Islet of Langerhans (tissue), 1 donor: Measurements from ENCODE around the gene PGAP1.

Source experiments
- FAIRE-seq: peaks from one replicate; lab custom pipeline; 2011; peaks lifted over from hg19 to GRCh38; lab: Jason Lieb, UNC

PGAP1 gene

DNA sequence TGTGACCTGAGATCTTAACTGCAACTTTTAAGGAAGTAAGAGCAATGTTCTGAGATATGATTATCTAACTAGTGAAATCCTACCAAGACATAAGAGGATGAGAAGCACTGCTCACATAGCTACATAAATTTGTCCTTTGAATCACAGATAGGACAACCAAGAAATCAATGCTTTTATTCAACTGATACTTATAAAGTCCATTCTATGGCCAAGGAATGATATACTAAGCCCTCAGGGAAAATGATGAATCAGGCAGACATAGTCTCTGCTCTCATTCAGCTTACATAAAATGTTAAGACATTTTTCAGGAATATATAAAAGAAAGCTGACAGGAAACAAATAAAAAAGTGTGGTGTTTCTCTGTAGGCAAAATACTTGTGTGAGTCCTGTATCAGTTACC is 39.1 kb downstream of the PGAP1 start:
- FAIRE-seq = no peak

DNA sequence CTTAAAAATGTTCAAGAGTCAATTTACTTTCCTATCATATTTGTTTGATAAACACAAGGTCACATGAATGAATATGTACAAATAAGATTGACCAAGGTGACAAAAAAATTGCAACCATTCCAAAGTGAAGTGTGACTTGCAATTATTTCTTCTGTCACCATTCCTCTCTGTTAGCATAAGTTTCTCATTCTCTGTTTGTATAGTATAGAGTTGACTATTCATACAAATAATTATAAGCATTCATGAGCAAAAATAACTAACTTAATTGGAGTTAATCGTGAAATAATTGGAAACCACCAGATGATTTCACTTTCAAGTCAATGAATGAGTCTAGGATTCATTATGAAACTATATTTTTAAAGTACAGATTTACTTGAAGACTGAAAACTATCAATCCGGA is 42.1 kb downstream of the PGAP1 start:
- FAIRE-seq = peak; percentile 24

DNA sequence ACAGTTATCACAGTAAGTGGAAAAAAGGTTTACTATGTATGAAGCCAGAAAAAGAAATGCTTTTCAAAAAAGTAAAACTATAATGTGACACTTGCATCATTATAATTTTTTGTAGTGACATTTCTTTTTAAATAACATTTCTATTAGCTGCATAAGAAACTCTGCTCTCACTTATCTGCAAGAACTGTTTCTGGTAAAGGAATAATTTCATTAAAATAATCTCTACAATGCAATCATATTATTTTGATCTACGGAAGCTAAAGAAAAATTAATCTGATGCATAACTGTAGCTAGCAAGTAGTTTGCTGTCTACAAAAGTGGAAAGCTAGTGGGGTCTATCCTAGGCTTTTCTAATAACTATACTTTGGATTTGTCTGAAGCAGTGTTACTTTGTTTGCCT is 50.1 kb downstream of the PGAP1 start:
- peak; percentile 41 for FAIRE-seq

DNA sequence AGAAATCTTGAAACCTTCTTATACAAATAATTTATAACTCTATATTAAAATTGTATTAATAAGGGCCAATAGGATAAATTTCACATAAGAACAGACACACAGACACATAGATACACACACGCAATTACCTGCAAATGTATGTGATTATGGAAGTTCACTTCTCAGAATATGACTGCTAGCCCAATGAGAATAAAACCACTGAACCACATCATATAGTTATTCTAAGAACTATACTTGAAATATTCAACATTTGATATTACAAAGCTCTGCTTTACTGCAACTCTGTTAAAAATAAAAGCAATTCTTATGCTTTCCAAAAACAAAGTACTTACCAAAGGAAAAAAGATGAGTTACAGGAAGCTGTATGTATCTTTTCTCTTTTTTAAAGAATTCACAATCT is 51.1 kb downstream of the PGAP1 start:
- FAIRE-seq = peak; percentile 60

DNA sequence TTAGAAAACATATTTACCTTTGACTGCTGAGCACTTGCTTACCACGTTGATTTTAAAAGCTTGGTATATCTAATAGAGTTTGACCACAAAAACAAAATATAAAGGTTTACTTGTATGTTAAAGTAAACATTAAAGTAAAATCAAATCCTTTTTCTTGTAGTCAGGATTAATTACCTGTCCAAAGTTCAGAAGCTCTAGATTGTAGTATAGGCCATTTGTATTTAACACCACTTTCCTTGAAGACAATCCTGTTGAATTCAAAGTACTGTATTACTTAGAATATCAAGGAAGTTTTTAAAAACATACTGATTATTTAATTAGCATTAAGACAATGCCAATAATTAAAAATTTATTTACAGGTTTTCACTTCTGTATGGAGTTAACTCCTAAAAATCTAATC is 53.0 kb downstream of the PGAP1 start:
- no peak for FAIRE-seq

DNA sequence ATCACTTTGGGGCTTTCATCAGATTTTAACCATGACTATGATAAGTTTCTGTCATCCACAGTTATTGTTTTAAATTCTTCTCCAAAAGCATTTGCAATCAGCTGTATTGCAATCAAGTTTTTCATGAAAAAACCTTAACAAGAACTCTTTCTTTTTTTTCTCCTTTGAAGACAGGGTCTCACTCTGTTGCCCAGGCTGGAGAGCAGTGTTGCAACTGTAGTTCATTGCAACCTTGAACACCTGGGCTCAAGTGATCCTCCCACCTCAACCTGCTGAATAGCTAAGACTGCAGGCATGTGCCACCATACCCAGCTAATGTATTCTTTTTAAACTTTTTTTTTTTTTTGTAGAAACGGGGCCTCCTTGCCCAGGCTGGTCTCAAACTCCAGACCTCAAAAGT is 71.9 kb downstream of the PGAP1 start:
- no peak for FAIRE-seq

DNA sequence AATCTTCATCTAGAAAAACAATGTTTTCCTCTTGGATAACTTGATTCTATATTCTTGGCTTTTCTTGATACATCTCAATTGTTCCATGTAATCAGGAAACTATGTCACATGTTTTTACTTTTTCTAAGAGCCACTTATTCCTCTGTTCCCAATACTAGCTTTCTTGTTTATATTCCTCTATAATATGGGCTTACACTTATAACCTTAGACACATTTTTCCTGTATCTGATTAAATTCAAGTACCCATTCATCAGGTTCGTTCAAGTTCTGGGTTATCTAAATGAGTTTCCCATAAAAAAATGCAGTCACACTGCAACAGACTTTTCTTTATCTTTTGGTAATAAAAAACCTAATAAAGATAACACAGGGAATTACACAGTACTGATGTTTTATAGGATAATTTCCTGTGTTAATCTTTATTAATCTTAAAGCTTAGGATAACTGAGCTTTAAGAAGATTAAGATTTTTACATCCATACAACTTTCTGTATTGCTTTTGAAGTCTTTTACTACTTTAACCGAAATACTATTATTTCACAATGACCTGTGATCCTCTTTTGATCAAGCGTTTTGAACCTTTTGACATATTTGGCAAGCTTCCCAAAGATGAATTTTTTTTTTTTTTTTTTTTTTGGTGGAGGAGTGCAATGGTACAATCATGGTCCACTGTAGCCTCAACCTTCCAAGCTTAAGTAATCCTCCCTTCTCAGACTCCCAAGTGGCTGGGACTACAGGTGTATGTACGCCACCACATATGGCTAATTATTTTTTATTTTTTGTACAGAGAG is 73.0 kb downstream of the PGAP1 start:
- no peak for FAIRE-seq

DNA sequence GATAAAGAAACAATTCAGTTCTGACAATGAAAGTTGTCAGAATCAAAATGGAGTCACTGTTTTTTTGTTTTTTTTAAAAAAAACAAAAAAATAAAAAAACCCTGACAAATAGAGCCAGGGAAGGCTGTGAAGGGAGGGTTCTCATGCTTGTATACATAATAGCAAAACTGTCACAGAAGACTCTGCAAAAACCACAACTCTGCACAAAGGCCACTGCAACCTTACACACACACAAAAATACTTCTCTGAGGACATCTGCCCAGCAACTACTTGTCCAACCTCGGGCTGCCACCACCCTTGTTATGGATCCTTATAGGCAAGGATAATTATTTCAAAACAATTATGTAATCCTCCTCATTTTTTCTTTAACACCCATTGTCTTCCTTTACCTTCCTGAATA is 75.4 kb downstream of the PGAP1 start:
- FAIRE-seq = no peak

DNA sequence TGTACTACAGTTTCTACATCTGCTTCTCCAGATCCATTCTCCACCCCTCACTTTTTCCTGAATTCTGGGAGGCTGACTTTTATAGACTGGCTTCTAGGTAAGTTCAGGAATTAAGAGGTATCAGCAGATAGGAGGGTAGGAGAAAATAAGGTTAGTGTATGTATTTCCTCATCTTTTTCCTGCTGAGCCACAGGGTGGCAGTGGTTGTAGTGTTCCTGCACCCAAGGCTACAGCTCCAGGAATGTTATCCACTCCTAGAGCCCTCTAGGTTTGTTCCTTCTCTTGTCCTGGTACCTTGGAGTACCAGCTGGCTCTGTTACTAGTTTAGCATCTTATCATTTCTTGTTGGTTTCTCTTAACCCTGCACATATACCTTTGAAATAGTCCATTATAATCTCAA is 76.6 kb downstream of the PGAP1 start:
- FAIRE-seq = no peak

DNA sequence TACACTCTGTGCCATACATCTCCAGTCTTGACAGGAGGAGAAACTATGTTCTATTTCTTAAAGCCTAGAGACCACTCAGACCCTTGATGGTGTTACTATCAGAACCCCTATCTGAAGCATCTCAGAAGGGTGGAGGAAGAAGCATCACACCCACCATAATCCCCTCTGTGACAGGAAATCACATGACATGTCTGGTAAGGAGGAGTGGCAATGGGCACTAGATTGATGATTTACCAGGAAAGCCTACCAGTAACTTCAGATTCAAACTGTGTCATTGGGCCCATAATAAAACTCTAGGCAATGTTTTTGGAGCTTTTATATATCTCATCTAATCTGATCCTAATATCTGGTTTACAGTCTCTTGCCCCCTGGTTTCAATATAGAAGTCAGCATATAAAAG is 80.2 kb downstream of the PGAP1 start:
- FAIRE-seq = no peak

DNA sequence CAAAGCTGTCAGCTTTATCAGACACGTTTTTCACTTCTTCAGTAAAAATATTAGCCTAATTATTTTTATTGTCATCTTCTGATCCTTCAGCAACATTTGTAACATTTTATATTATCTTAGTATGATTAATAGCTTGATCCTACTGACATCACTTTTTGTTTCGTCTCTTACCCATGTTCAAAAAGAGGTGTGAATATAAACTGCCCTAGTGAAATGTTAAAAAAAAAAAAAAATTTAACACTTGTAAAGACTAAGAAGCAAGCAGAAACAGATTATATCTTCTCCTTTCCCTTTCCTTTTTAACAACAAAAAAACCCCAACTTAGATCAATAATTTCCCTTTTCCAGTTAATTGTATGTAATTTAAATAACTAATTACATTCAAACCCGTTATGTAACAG is 81.1 kb downstream of the PGAP1 start:
- FAIRE-seq = no peak

DNA sequence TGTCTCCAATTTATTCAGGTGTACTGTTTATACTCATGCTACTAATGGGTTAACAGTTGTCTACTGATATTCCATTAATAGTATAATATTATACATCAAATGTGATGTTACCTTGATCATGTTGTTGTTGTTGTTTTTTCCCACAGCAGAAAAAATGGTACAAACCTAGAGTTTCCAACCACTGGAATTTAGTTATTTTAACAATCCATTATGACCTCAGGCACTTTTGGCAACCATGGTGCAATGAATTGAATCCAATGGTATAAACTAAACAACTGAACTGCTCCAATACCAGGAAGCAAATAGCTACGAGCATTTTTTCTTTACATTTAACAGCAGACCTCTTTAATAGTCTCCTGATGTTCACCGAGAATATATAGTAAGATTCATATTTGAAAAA is 86.3 kb downstream of the PGAP1 start:
- FAIRE-seq = no peak

DNA sequence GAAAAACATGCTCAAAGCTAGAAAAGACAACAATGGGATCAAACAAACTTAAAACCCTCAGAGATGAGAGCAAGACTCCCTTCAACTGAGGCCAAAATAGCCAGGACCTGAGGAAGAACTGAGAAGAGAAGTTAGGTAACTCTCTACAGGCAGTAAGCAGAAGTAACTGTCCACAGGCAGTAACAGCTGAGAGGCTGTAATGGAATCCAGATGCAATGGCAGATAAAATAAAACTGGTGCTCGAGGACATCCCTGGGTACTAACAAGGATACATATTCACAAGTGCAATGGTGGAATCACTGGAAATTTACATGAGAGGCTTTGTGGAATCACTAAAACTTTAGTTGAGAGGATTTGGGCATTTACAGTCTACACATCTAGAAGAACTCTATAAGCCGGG is 86.9 kb downstream of the PGAP1 start:
- no peak for FAIRE-seq

DNA sequence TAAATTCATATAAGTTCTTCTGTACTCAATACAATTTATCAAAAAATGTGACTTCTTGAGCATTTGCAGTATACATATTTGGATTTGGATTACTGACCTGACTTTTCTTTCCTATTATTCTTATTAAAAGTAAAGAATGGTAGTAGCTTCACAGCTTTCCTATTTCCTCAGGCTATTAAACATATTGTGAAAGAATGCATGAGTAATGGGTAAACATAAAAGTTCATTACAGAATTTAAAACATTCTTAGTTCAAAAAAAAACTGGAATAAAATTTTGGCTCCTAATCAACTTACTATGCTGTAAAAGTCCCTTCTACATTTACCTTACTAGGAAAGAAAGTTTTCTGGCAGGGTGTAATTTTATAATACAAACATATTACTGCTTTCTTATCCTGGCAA is 90.1 kb downstream of the PGAP1 start:
- peak; percentile 81 for FAIRE-seq

DNA sequence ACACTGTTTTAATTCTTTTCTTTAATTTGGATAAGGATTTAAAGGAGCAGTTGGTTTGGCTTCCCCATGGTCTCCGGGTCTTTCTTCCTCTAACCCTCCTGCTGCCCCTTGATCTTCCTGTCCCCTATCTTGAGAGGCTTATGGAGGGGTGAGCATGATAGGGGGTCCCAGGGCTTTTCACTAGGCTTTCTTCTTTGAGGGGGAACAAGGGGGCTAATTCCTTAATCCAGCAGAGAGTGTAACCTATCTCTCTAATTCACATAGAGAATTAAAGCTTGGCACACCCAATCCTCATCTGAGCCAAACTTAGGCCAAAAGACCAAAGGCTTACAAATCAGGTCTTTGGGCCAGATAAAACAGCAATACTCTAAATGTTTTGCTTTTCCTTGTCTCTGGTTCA is 95.8 kb downstream of the PGAP1 start:
- FAIRE-seq = no peak

DNA sequence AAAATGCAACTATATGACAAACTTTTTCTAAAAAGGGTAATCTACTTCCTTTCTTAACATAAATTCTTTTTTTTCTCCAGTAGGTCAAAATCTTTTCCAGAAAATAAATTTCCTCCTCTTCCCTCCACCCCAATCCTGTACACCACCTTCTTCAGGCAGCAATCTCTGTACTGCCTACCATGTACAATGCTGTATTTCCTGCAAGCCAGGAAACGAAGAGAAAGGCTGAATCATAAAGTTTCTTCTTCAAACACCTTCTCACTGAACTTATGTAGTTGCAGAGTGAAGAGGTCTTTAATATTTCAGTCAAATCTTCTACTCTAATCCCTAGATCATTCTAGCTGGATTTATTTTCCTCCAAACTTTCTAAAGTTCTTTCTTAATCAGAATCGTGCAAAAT is 99.2 kb downstream of the PGAP1 start:
- FAIRE-seq = no peak

DNA sequence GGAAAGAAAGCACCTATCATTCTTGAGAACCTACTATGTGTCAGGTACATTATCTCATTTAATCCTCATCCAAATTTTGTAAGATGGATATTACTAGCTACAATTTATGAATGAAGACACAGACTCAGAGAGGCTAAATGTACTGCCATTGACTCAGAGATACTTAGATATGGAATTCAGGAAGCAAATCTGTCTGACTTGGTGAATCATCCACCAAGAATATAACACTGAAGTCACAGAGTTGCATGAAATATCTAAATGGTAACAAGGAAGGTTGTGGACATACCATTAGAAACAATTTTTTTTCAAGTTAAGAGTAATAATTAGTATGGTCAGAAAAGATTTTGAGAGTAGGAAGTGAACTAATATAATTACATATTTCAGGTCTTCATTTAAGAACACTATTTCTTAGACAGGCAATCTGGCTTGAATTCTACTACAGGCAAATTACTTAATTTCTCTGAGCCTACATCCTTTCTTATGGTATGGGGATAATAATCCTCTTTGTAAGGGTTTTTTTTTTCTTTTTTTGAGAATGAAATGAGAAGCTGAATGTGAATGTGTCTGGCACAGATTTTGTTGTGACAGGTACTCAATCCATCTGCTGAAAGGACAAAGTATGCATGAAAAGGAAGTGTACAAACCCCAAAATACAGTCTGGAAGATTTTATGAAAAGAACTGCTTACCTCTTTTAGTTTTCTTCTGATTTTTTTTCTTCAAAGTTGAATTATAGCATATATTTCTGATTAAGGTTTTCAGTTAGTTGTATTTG is 102.6 kb downstream of the PGAP1 start:
- no peak for FAIRE-seq

DNA sequence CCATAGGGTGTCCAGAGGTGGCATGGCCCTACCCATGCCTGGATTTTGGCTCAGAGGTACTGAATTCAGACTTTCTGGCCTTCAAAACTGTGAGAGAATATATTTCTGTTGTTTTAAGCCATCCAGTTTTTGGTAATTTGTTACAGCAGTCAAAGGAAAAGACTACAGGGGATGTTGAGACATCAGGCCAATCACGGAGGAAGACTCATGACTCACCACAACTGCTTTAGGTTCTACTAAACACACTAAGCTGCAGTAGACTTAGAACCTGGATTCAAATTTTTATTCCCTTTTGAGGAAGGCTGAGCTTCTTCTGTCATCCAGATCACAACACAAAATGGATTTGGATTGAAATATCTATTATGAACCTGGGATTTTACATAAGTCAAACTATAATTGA is 105.3 kb downstream of the PGAP1 start:
- no peak for FAIRE-seq

DNA sequence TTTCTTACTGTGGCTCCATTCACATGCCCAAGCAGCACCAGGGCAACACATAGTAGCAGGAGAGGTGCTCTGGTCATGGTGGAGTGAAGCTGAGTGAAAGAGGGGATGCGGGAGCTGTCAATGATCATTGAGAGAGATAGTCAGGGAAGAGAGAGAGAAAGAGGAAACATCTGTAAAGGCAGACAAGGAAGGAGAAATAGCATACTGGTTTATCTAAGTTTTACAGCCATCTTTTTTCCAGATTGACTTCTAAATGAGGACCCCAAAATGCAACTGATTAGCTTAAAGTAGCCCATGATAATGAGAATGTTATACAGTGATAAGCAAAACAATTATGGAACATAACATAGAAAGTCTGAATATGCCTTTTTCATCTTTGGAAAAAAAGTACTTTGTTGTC is 117.2 kb downstream of the PGAP1 start, which contains the start of gene C2orf66:
Gene C2orf66 (minus strand): TSS at position 96 of the 400 bp plus-strand sequence. CDS start 19 bp downstream, at position 77.
- no peak for FAIRE-seq

DNA sequence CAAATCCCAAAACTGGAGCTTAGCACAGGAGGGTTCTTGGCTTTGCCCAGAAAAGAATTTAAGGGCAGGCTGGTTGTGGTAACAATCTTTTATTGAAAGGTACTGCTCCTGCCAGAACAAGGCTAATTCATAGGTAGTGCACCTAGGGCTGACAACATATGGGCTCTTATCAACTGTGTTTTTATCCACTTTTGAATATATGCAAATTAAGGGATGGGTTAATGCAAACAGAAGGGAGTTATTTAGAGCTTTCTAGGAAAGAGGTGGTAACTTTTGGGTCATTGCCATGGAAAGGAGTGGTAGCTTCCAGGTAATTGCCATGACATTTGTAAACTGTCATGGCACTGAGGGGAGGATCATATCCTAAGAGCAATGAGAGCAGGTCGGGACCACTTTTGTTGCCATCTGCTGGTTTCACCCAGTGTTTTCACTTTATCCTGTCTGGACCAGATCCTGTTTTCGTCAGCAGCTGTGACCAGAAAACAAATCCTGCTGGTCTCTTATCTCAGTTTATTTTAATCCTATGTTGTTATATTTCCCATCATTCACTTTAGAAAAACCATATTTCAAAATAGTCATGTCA is 118.3 kb downstream of the PGAP1 start:
- no peak for FAIRE-seq

DNA sequence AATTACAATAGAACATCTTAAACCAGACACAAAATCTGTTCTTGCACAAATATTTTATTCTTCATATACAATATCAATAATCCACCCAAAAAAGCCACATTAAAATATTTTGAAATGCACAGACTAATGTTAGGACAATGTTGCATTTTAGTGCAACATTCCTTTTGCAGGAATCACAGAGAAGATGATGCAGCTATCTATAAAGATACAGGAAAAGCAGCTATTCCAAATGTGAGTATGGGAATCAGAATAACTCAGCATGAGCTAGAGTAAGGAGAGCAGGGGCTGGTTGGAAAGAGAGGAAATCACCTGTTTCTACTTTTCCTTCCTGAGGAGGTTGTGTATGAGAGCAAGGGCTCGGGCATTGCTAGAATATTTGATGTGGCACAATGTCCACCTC is 122.1 kb downstream of the PGAP1 start:
- no peak for FAIRE-seq

DNA sequence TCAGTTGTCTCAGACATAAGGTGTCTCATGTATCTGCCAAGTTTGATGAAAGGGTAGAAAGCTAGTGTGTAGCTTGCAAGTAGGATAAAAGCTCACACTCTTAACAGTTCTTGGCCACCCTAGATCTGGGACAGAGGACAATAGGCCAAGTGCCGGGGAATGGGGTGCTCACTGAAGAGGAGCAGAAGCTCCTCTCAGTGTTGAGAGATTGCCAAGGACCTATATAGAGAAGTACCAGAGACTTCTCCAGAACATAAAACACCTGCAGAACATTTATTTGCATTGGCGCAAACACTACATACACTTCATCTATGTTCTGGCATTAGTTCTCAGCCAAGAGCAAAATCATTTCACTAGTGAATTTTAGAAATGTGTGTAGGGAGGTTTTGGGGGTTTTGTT is 124.1 kb downstream of the PGAP1 start:
- FAIRE-seq = no peak

DNA sequence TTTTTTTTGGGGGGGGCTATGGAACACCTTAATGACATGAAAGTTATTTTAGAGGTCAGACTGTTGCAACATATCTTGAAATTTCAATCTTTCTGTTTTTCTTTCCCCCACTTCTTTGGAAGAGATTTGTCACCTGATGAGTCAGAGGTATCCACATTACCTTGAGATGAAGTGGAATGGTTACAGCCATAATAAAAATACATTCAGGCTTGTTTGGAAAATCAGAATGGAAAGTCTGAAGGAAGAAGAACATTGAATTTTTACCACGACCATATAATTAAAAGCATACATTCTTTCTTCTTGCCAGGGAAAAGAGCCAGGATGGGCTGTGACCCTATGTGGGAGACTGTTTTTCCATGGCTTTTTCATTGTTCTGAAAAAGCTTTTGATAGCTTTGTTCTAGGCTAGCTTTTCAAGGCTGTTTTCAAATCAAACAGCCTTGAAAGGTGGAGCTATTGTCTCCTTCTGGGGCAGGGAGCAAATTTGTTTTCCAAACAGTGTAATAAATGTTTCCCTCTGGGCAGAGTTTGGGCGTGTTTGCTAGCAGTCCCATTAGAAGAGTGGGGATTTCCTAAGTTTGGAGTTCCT is 124.7 kb downstream of the PGAP1 start:
- FAIRE-seq = no peak
